ENCODE data around the gene ARRB2.

The ARRB2 gene

DNA sequence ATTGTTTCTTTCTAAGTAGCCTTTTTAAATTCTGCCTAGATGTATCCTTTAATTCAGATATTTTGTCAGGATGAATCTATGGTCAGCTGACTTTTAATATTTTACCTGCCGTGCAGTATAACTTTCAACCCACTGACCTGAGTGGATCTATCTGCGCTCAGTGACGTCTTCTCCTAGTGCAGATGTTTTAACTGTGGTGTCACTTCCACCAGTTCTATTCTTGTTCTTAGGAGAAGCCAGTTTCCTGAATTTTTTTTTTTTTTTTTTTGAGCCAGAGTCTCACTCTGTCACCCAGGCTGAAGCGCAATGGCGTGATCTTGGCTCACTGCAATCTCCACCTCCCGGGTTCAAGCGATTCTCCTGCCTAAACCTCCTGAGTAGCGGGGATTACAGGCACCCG, 56.3 kb downstream of the ARRB2 start:
- no peak for DNase-seq

DNA sequence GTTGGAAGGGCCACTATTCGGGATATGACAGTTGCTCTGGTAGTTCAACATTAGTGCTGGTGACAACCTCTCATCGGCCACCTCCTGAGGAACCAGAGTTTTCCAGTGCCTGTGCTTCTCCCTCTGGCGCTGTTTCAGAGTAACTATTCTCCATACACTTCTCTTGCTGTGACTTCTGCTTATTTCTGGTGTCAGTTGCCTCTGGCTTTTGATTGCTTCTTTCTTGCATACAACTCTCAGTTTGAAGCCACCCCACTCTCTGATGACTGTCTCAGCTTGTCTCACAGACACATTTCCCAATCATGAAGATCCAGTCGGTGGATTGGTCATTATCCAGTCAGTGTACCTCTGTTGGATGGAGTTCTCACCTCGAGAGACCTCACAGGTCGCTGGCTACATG, 57.9 kb downstream of the ARRB2 start:
- no peak for DNase-seq

DNA sequence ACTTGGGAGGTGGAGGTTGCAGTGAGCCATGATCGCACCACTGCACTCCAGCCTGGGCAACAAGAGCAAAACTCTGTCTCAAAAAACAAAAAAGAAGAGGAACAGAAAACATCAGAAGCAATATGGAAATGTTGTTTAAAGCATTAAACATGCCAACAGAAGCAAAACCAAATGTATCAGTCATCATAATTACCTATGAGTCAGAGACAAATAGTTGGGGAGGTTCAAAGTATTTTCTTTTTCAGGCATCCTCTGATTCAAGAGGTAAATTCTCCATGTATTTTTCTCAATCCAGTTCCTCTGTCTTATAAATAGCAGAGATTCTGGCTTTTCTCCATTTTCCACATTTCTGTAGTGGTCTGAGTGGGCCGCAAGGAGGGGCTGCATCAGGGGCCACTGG, 59.2 kb downstream of the ARRB2 start:
- no peak for DNase-seq

All from DMS79 treated with DMSO at 0.1 percent for 48 hours (cell line).